ENCODE results near the gene HBEGF.

The HBEGF gene

DNA sequence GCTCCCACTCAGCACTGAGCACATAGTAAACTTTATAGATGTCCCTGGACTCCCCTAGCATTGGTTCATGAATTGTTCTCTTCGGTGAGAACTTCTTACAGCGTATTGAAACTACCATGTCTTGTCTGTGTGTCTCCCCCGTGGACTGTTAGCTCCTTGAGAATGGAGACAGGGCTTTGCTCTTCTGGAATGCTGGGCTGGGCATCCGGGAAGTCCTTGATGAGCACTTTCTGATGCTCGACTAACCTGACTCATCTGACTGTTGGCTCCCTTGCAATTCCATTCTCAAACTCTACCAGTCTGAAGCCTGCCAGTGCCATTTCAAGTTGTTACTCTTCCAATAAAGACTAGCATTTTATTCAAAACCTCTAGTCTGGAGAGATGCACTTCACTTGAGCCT lies 28.5 kb downstream of the HBEGF start:
- DNase-seq (ENCODE audit: insufficient read length, low spot score), result no peak
- no peak for FAIRE-seq
- no peak for TF ChIP-seq CTCF (IDR thresholded peaks at IDR 0.05; ENCODE audit: insufficient read depth, missing control alignments)

DNA sequence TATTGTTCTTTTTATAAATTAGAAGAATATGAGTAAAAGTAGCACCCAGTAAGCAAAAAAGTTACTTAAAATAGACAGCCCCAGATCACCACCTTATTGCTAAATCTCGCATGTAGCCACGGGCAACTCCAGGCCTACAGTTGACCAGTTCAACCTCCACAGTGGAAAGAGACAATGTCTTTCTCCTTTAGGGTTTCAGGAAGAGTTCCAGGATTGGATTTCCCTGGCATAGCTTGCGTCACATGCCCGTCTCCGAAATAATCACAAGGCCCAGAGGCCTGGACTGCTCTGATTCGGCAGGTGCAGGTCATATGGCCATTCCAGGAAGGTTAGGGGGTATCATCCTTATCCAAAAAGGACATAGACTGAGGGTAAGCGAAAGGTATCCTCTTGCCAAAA lies 33.6 kb downstream of the HBEGF start:
- FAIRE-seq (no peak), DNase-seq (ENCODE audit: insufficient read length, low spot score) (no peak)
- TF ChIP-seq CTCF (IDR thresholded peaks at IDR 0.05; ENCODE audit: insufficient read depth, missing control alignments), result no peak

- FAIRE-seq (no peak), DNase-seq (ENCODE audit: insufficient read length, low spot score) (no peak)
- no peak for TF ChIP-seq CTCF (IDR thresholded peaks at IDR 0.05; ENCODE audit: insufficient read depth, missing control alignments)
Measured at GRCh38 chr5:140312067-140312790, 34.2 kb downstream of the HBEGF start.

DNA sequence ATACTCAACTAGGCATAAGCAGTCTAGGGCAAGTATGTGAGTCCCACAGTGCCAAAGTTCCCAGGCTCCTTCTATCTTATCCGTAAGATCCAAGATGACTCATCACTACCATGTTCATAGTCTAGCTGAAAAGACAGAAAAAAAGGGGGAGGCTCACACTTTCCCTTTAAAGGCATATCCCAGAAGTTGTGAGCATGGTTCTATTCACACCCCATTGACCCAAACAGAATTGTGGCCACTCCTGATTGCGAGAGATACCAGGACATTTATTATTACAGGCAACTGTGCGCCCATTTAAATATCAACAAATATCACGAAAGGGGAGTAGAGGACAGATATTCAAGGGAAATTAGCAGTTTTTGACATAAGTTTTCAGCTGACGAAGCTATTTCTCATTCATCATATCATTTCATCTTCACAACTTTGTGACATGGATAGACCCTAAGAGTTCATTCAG lies 35.4 kb downstream of the HBEGF start:
- DNase-seq (ENCODE audit: insufficient read length, low spot score) (no peak), FAIRE-seq (no peak)
- no peak for TF ChIP-seq CTCF (IDR thresholded peaks at IDR 0.05; ENCODE audit: insufficient read depth, missing control alignments)

- DNase-seq (ENCODE audit: insufficient read length, low spot score) (no peak), FAIRE-seq (no peak)
- TF ChIP-seq CTCF (IDR thresholded peaks at IDR 0.05; ENCODE audit: insufficient read depth, missing control alignments), result no peak
Measured at GRCh38 chr5:140310434-140310833, 36.0 kb downstream of the HBEGF start.

- DNase-seq (ENCODE audit: insufficient read length, low spot score) (no peak), FAIRE-seq (no peak)
- TF ChIP-seq CTCF (IDR thresholded peaks at IDR 0.05; ENCODE audit: insufficient read depth, missing control alignments), result no peak
Measured at GRCh38 chr5:140309706-140310249, 36.6 kb downstream of the HBEGF start.

DNA sequence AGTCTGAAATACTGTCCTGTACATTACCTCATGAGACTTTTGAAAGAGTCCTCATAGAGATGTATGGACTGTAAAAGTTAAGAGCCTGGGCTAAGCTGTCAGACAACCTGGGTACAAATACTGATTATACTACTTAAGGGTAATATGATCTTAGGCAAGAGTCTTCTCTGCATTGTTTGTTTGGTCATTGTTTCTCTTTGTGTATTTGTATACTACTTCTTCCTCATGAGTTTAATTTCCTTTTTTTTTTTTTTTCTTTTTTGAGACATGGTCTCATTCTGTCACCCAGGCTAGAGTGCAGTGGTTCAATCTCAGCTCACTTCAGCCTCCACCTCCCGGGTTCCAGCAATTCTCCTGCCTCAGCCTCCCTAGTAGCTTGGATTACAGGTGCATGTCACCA lies 40.9 kb downstream of the HBEGF start:
- no peak for TF ChIP-seq CTCF (IDR thresholded peaks at IDR 0.05; ENCODE audit: insufficient read depth, missing control alignments)
- no peak for FAIRE-seq
- DNase-seq (ENCODE audit: insufficient read length, low spot score), result no peak

Measured in D721Med (cell line).